ENCODE data around the gene CARD6.

DNA sequence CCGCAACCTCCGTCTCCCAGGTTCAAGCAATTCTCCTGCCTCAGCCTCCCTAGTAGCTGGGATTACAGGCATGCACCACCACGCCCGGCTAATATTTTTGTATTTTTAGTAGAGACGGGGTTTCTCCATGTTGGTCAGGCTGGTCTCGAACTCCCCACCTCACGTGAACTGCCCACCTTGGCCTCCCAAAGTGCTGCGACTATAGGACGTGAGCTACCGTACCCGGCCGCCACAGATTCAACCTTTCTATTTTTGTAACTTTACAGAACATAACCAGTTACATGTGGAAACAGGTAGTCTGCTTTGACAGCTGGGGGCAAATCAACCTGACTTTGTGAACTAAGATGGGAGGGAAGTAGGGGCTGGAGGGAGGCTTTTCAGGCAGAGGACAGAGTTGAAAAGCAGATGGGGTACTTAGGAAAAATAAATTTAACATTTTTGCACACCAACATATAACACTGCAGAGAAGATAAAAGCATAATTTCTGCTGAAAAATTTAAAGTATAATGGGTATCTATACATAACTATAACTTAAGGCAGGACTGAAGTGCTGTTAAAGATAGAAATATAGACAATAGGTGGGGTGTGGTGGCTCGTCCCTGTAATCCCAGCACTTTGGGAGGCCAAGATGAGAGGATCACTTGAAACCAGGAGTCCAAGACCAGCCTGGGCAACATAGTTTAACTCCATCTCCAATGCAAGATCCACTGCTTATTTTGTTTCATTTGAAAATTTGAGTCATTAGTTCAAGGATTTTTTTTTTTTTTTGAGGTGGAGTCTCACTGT lies 11.2 kb upstream of the CARD6 start:
- TF ChIP-seq, protein P1, sequence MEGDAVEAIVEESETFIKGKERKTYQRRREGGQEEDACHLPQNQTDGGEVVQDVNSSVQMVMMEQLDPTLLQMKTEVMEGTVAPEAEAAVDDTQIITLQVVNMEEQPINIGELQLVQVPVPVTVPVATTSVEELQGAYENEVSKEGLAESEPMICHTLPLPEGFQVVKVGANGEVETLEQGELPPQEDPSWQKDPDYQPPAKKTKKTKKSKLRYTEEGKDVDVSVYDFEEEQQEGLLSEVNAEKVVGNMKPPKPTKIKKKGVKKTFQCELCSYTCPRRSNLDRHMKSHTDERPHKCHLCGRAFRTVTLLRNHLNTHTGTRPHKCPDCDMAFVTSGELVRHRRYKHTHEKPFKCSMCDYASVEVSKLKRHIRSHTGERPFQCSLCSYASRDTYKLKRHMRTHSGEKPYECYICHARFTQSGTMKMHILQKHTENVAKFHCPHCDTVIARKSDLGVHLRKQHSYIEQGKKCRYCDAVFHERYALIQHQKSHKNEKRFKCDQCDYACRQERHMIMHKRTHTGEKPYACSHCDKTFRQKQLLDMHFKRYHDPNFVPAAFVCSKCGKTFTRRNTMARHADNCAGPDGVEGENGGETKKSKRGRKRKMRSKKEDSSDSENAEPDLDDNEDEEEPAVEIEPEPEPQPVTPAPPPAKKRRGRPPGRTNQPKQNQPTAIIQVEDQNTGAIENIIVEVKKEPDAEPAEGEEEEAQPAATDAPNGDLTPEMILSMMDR (IDR thresholded peaks at IDR 0.05; ENCODE audit: poor library complexity): no peak
- no peak for TF ChIP-seq EZH2 (IDR thresholded peaks at IDR 0.05; ENCODE audit: borderline replicate concordance)

Measured in hepatocyte (in vitro differentiated cells).